DMS 273 (cell line): ENCODE measurements around the gene HFE.
"Not testable (repeated sequence)": the region's sequence is repeated elsewhere in the genome, so short reads cannot be mapped to it uniquely, and the experiment has no call there.

Experiments
- DNase-seq: peaks from one replicate; lab custom pipeline; 2025; ENCODE audit not compliant: unreplicated experiment; lab: John Stamatoyannopoulos, UW

HFE gene

GRCh38 chr6:26058477-26059033, 28.7 kb upstream of the HFE start:
- not testable (repeated sequence) for DNase-seq

GRCh38 chr6:26059941-26060340, 27.3 kb upstream of the HFE start:
- DNase-seq = no peak

GRCh38 chr6:26064619-26065257, 22.5 kb upstream of the HFE start:
- DNase-seq = peak; percentile 78

- DNase-seq = peak; percentile 86
Measured at GRCh38 chr6:26065952-26066380, 21.3 kb upstream of the HFE start.

- no peak for DNase-seq
Measured at GRCh38 chr6:26067367-26067766, 19.9 kb upstream of the HFE start.

- no peak for DNase-seq
Measured at GRCh38 chr6:26068036-26068435, 19.2 kb upstream of the HFE start.

GRCh38 chr6:26071135-26071534, 16.1 kb upstream of the HFE start:
- DNase-seq = no peak

- DNase-seq = no peak
Measured at GRCh38 chr6:26075063-26075717, 12.0 kb upstream of the HFE start.

- DNase-seq = not testable (repeated sequence)
Measured at GRCh38 chr6:26078066-26078465, 9.2 kb upstream of the HFE start.

GRCh38 chr6:26081096-26081495, 6.1 kb upstream of the HFE start:
- DNase-seq = not testable (repeated sequence)

- no peak for DNase-seq
Measured at GRCh38 chr6:26086211-26086610, 1.0 kb upstream of the HFE start.

- DNase-seq = no peak
Measured at GRCh38 chr6:26088344-26088743, 1.1 kb downstream of the HFE start.

GRCh38 chr6:26089272-26089671, 2.0 kb downstream of the HFE start:
- DNase-seq = no peak

- no peak for DNase-seq
Measured at GRCh38 chr6:26092443-26092842, 5.2 kb downstream of the HFE start.

- no peak for DNase-seq
Measured at GRCh38 chr6:26094036-26094435, 6.8 kb downstream of the HFE start.

- peak; percentile 84 for DNase-seq
Measured at GRCh38 chr6:26097268-26097875, 10.1 kb downstream of the HFE start.

- DNase-seq = peak; percentile 37
Measured at GRCh38 chr6:26103141-26103769, 16.0 kb downstream of the HFE start.

GRCh38 chr6:26103770-26104456, 16.7 kb downstream of the HFE start:
- peak; percentile 95 for DNase-seq

GRCh38 chr6:26104457-26105108, 17.4 kb downstream of the HFE start:
- DNase-seq = no peak

GRCh38 chr6:26105109-26105730, 18.0 kb downstream of the HFE start:
- no peak for DNase-seq
